Adrenal gland (tissue), 12 donors: ENCODE measurements around the gene STK11IP. TPM values are rescaled to one million over a fixed set of nuclear protein-coding genes. Genes with fewer than 3 reads are reported as not detected.

ENCODE experiments used
- DNase-seq, 7 donors: peaks; one replicate each; pipeline ENCODE4 v3.0.0-alpha.2; 2019 to 2020
- H3K27ac ChIP-seq, 5 donors: fragments of 200-600 bp; sonication (generic) in 4 of 5; 1 replicate in 3 of 5; 2 replicates in 2 of 5; pipeline versions ENCODE4 v1.5.1 to v1.8.0; 2016 to 2020; ENCODE audit warnings: mild to moderate bottlenecking in 1 of 5
- H3K27me3 ChIP-seq: fragments of 200-600 bp; 2 replicates; pipeline ENCODE4 v1.8.0; 2021
- H3K36me3 ChIP-seq, 2 donors: fragments of 200-600 bp; replicated peaks in 1 of 2; 1 replicate in 1 of 2; 2 replicates in 1 of 2; pipeline versions ENCODE4 v1.5.1 to v1.8.0; 2018 to 2022
- H3K4me1 ChIP-seq, 2 donors: fragments of 200-600 bp; replicated peaks in 1 of 2; 1 replicate in 1 of 2; 2 replicates in 1 of 2; pipeline versions ENCODE4 v1.5.1 to v1.8.0; 2018 to 2021
- H3K4me3 ChIP-seq, 4 donors: fragments of 200-600 bp; sonication (generic) in 3 of 4; one replicate each; pipeline ENCODE4 v1.5.1; 2016 to 2018
- H3K9me3 ChIP-seq, 3 donors: fragments of 200-600 bp; sonication (generic) in 1 of 3; replicated peaks in 1 of 3; 1 replicate in 2 of 3; 2 replicates in 1 of 3; pipeline versions ENCODE4 v1.5.1 to v1.8.0; 2016 to 2021
- CTCF ChIP-seq, 6 experiments: fragments of 450-650 bp in 4 of 6; fragments of 200-600 bp in 2 of 6; sonication (generic) in 1 of 6; IDR thresholded peaks; 1 replicate in 5 of 6; 2 replicates in 1 of 6; pipeline versions ENCODE4 v1.5.1 to v1.8.0; 2016 to 2021; ENCODE audit warnings: antibody characterized with exemption in 6 of 6, mild to moderate bottlenecking in 2 of 6, moderate library complexity in 1 of 6
- POLR2A ChIP-seq, 2 donors: fragments of 450-650 bp; IDR thresholded peaks; one replicate each; pipeline ENCODE4 v1.6.1; 2017; ENCODE audit warnings: antibody characterized with exemption in 2 of 2, mild to moderate bottlenecking in 2 of 2, moderate library complexity in 1 of 2
- WGBS, 4 donors: extraction: QIAGEN DNeasy Blood & Tissue Kit in 2 of 4; methylation state at CpG; one replicate each; pipeline versions ENCODE4 v1.1.5 to v1.1.7; 2013 to 2017; 5-methylcytosine and 5-hydroxymethylcytosine counted together
- intact Hi-C, 2 donors: fragments of 100-400 bp; cut with DNase I; formaldehyde crosslinking; loops; one replicate each; pipeline versions ENCODE4 v1.14.1 to v1.15.0; 2022 to 2023
- polyA plus RNA-seq, 3 donors: library from polyadenylated mRNA; stranded (reverse); fragments of 200-250 nt in 2 of 3; fragments of 350-450 nt in 1 of 3; fragmentation: Illumina TruSeq in 1 of 3; extraction: RNeasy Lipid Tissue Mini Kit (QIAGEN cat#74804) in 1 of 3; gene quantifications; one replicate each; pipeline ENCODE4 v1.2.3, GENCODE V29; 2013 to 2014
- total RNA-seq, 9 donors: library from RNA; depleted of rRNA in 4 of 9; stranded (reverse); fragments of >200 nt in 4 of 9; fragments of 120-200 nt in 1 of 9; fragmentation: NEBNext Ultra II Directional in 1 of 9; extraction: Animal tissue kit (Norgen Biotek cat#: 25700) in 1 of 9; gene quantifications; one replicate each; pipeline versions ENCODE4 v1.1.0 to v1.2.4, GENCODE V29; 2013 to 2023
- donor health status: healthy with polysubstance abuse.
- donor health status: Bipolar disorder and iron deficiency.
- donor health status: DM: yes; HTN: yes; CAD: no.
- donor health status: DM: no; HTN: no; CAD: no.
- donor health status: DM: no; HTN: no; CAD: no.
- donor health status: DM: yes; HTN: yes; CAD: no.

STK11IP gene
- total and polyA plus RNA-seq, 12 donors: 5.0 to 68.1 (median 25.5) TPM

DNA sequence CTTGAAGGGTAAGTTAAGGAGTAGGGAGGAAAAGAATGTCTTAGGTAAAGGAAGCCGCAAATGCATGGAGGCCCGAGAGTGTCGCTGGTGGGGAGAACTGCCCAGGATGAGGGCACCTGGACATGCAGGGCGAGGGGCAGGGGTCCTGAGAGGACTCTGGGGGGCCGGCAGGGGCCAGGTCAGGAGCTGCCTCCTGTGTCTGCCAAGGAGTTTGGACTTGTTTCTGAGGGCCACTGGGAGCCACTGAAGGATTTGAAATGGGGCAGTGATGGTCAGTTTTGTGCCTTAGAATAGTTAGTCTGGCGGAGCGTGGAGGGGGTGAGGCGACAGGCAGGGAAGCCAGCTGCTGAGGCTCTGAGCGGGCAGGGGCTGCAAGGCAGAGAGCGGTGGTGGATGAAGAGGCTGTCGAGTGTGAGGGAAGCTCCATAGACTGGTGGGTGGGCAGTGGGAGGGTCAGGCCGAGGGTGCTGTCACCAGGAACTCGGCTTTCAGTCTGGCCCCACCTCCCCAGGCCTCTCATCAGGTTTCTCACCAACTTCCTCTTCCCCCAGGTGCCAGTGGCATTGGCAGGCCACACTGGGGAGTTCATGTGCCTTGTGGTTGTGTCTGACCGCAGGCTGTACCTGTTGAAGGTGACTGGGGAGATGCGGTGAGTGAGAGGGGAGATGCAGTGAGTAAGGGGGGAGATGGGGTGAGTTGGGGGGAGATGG, 15.1 kb downstream of the STK11IP start:
- no peaks in the 10 kb centered on the region for H3K27me3 ChIP-seq
- H3K9me3 ChIP-seq: no peaks in the 10 kb centered on the region
- no peak for DNase-seq
- H3K27ac ChIP-seq: no peak overlapping the region
- intact Hi-C loops: no loop called here
- 86 to 95% (median 93%) methylated on average over 12 to 15 of the region's 15 CpGs for WGBS, 4 donors
- H3K4me1 ChIP-seq: no peaks in the 10 kb centered on the region
- peaks cover 0 to 46% of the 10 kb centered on the region in 2 donors for H3K36me3 ChIP-seq
- no peak overlapping the region for H3K4me3 ChIP-seq
- TF ChIP-seq CTCF (IDR thresholded peaks at IDR 0.05): no peak
- TF ChIP-seq POLR2A (IDR thresholded peaks at IDR 0.05): no peak

DNA sequence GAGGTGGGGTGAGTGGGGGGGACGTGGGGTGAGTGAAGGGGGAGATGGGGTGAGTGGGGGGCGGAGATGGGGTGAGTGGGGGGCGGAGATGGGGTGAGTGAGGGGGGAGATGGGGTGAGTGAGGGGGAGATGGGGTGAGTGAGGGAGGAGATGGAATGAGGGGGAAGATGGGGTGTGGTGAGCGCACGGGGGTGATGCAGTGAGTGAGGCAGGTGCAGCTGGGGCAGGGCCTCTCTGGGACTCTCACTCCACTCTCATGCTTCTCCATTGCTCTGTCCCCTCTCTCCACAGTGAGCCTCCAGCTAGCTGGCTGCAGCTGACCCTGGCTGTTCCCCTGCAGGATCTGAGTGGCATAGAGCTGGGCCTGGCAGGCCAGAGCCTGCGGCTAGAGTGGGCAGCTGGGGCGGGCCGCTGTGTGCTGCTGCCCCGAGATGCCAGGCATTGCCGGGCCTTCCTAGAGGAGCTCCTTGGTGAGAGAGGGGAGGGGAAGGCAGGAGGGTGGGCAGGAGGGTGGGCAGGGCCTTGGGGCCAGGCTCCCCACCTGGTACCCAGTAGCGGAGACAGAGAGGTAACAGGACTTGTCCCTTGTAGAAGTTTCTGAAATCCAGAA, 15.9 kb downstream of the STK11IP start:
- peaks cover 0 to 37% of the 10 kb centered on the region in 2 donors for H3K36me3 ChIP-seq
- WGBS, 4 donors: 90 to 97% (median 95%) methylated on average over 6 to 11 of the region's 11 CpGs
- no peaks in the 10 kb centered on the region for H3K9me3 ChIP-seq
- no peak overlapping the region for H3K4me3 ChIP-seq
- DNase-seq: no peak
- H3K27me3 ChIP-seq: no peaks in the 10 kb centered on the region
- no peaks in the 10 kb centered on the region for H3K4me1 ChIP-seq
- intact Hi-C loops: no loop called here
- H3K27ac ChIP-seq: no peak overlapping the region
- TF ChIP-seq POLR2A (IDR thresholded peaks at IDR 0.05): no peak
- TF ChIP-seq CTCF (IDR thresholded peaks at IDR 0.05): no peak

DNA sequence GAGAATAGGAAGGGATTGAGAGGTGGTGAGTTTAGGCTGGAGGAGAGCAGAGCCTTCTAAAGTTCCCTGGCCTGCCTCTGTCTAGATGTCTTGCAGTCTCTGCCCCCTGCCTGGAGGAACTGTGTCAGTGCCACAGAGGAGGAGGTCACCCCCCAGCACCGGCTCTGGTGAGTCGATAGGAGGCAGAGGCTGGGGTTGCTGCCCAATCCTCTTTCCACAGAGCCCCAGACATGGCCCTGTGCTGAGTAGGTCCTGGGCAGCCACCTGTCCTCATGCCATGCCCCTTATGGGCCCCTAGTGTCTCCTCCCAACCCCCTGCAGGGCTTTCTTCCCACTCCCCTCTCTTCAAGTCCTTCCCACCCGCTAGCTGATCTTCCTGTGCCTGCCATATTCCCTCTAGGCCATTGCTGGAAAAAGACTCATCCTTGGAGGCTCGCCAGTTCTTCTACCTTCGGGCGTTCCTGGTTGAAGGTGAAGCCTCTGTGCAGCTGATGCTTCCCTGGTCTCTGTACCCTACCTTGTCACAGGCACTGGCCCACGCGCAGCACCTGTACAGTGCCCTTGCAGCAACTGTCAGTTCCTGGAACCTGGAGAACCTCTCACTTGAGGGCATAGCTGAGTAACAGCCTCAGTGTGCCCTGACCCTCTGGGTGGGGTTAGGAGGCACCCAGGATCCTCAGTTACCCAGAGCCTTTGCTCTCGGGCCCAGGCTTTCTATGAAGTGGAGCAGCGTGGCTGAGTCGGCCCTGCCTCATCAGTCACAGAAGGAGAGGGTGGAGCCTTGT, 16.6 kb downstream of the STK11IP start:
- no peaks in the 10 kb centered on the region for H3K27me3 ChIP-seq
- no peaks in the 10 kb centered on the region for H3K9me3 ChIP-seq
- no peak for DNase-seq
- TF ChIP-seq POLR2A (IDR thresholded peaks at IDR 0.05) (no peak), CTCF (IDR thresholded peaks at IDR 0.05) (no peak)
- no peak overlapping the region for H3K4me3 ChIP-seq
- H3K36me3 ChIP-seq: peaks cover 0 to 30% of the 10 kb centered on the region in 2 donors
- no peaks in the 10 kb centered on the region for H3K4me1 ChIP-seq
- intact Hi-C loops: no loop called here
- no peak overlapping the region for H3K27ac ChIP-seq
- WGBS, 4 donors: 89 to 92% (median 91%) methylated on average over 8 to 11 of the region's 11 CpGs

- Histone ChIP-seq H3K9me3 (no peaks in the 10 kb centered on the region), H3K36me3 (peaks cover 0 to 29% of the 10 kb centered on the region in 2 donors), H3K27ac (no peak overlapping the region), H3K4me3 (no peak overlapping the region), H3K4me1 (no peaks in the 10 kb centered on the region), H3K27me3 (no peaks in the 10 kb centered on the region)
- TF ChIP-seq POLR2A (IDR thresholded peaks at IDR 0.05): no peak
- TF ChIP-seq CTCF (IDR thresholded peaks at IDR 0.05): no peak
- 87 to 97% (median 96%) methylated on average over 3 to 11 of the region's 11 CpGs for WGBS, 4 donors
- no peak for DNase-seq
- intact Hi-C loops: no loop called here
Observed at GRCh38 chr2:219615036-219615435, 17.4 kb downstream of the STK11IP start.
